Activated CD8-positive, alpha-beta T cell treated with anti-CD3 and anti-CD28 coated beads for 36 hours (primary cell): ENCODE data around the gene DAPK3. TPM values are rescaled to one million over a fixed set of nuclear protein-coding genes. Genes with fewer than 3 reads are reported as not detected.
A peak's percentile ranks its signal among the peaks of the same experiment; 100 is the strongest.

ENCODE experiments used
- ATAC-seq: fragments of 200-7000 bp; cut with Tn5 transposase; one replicate; pipeline ENCODE4 v1.10.0; 2021; ENCODE audit warnings: mild to moderate bottlenecking, moderate library complexity
- CTCF ChIA-PET: fragments of 350-600 bp; sonication (Branson Sonifier 250); formaldehyde crosslinking; loops from one replicate; lab custom pipeline; 2021; ENCODE audit warnings: antibody characterized with exemption; lab: Charles Lee
- POLR2A ChIA-PET: fragments of 350-600 bp; sonication (Branson Sonifier 250); formaldehyde crosslinking; loops from one replicate; lab custom pipeline; 2021; ENCODE audit warnings: antibody characterized with exemption; lab: Charles Lee
- DNase-seq: peaks from one replicate; pipeline ENCODE4 v3.0.0-alpha.2; 2020
- H3K27ac Mint-ChIP-seq: one replicate; pipeline ENCODE4 v1.8.0; 2021; ENCODE audit warnings: mild to moderate bottlenecking, mixed read lengths
- H3K27me3 Mint-ChIP-seq: one replicate; pipeline ENCODE4 v1.8.0; 2021; ENCODE audit warnings: mixed read lengths
- H3K36me3 Mint-ChIP-seq: one replicate; pipeline ENCODE4 v1.8.0; 2021; ENCODE audit warnings: low read depth, mixed read lengths
- H3K4me1 Mint-ChIP-seq: one replicate; pipeline ENCODE4 v1.8.0; 2021; ENCODE audit warnings: low read depth, mixed read lengths
- H3K4me3 Mint-ChIP-seq: one replicate; pipeline ENCODE4 v1.8.0; 2021; ENCODE audit warnings: mild to moderate bottlenecking, moderate library complexity, mixed read lengths
- H3K9me3 Mint-ChIP-seq: one replicate; pipeline ENCODE4 v1.8.0; 2021; ENCODE audit warnings: mixed read lengths
- CTCF ChIP-seq: fragments of 200-600 bp; IDR thresholded peaks from one replicate; pipeline ENCODE4 v1.8.0; 2022; ENCODE audit warnings: antibody characterized with exemption, mild to moderate bottlenecking
- intact Hi-C: fragments of 100-400 bp; cut with micrococcal nuclease; formaldehyde crosslinking; loops from one replicate; pipeline ENCODE4 v1.10.0; 2022
- total RNA-seq, 2 experiments: library from RNA; stranded (reverse); gene quantifications; one replicate each; pipeline ENCODE4 v1.2.3, GENCODE V29; 2021

DAPK3 gene
- total RNA-seq, 2 experiments from 2014 or later = 27.2 to 27.5 TPM

- ATAC-seq (peak; percentile 34), DNase-seq (peak; percentile 20)
- ChIA-PET CTCF (interaction anchor here (2.2 kb wide), 1 partner anchor 207 kb away, joined by 6 read pairs; no protein-coding TSS in a partner anchor), POLR2A (no interaction called here)
- no peaks in the 10 kb centered on the region for H3K36me3 Mint-ChIP-seq
- no peaks in the 10 kb centered on the region for H3K9me3 Mint-ChIP-seq
- no peak within 1 kb of the TSS for H3K4me3 Mint-ChIP-seq
- H3K27me3 Mint-ChIP-seq = peaks cover 12% of the 10 kb centered on the region
- TF ChIP-seq CTCF = no peak
- H3K27ac Mint-ChIP-seq = no peak within 1 kb of the TSS
- H3K4me1 Mint-ChIP-seq = no peaks in the 10 kb centered on the region
- intact Hi-C loops = no loop called here
Observed at GRCh38 chr19:3932931-3933810, 37.7 kb downstream of the DAPK3 start, which contains the start of gene NMRK2. Gene NMRK2 (plus strand): TSS chr19:3933069. CDS start chr19:3933672, 603 bp downstream.

- Mint-ChIP-seq H3K4me1 (no peaks in the 10 kb centered on the region), H3K36me3 (no peaks in the 10 kb centered on the region), H3K9me3 (no peaks in the 10 kb centered on the region), H3K4me3 (no peak overlapping the region), H3K27ac (no peak overlapping the region), H3K27me3 (peaks cover 12% of the 10 kb centered on the region)
- ATAC-seq (no peak), DNase-seq (no peak)
- CTCF ChIA-PET = no interaction called here
- intact Hi-C loops = no loop called here
- POLR2A ChIA-PET = no interaction called here
- no peak for TF ChIP-seq CTCF
Observed at GRCh38 chr19:3931041-3931440, 39.9 kb downstream of the DAPK3 start.

DNA sequence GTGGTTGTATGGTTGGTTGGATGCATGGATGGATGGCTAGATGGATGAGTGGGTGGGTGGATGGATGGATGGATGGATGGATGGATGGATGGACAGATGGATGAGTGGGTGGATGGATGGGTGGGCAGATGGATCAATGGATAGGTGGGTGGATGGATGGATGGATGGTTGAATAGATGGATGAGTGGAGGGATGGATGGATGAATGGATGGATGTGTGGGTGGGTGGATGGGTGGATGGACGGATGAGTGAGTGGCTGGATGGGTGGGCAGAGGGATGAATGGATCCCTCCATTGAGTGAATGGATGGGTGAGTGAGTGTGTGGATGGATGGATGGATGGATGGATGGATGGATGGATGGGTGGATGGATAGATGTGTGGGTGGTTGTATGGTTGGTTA lies 47.0 kb downstream of the DAPK3 start:
- Mint-ChIP-seq H3K4me1 (no peaks in the 10 kb centered on the region), H3K27me3 (peaks cover 1% of the 10 kb centered on the region), H3K36me3 (no peaks in the 10 kb centered on the region), H3K9me3 (peaks cover 7% of the 10 kb centered on the region), H3K4me3 (no peak overlapping the region), H3K27ac (no peak overlapping the region)
- ChIA-PET CTCF (no interaction called here), POLR2A (no interaction called here)
- no peak for TF ChIP-seq CTCF
- no peak for DNase-seq
- intact Hi-C loops = no loop called here
- no peak for ATAC-seq

DNA sequence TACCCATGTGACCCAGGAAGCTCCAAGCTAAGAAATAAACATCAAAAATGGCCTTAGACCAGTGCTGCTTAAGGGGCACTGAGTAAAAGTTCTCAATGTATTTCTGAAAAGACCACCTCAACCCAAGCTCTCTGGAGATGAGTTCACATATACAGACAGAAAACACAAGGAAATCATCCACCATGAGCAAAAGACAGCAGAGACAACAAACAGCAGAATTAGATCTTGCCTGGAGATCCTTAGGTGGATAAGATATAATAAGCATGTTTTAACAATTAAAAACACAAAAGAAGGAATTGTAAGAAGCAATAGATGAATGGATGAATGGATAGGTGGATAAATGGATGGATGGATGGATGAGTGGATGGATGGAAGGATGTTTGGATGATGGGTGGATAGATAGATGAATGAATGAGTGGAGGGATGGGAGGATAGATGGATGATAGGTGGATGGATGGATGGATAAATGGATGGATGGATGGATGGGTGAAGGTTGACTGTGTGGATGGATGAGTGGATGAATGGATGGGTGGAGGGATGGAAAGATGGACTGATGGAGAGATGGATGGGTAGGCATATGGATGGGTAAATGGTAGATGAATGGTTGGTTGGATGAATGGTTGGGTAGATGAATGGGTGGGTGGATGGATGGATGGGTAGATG lies 47.7 kb downstream of the DAPK3 start:
- Mint-ChIP-seq H3K27ac (no peak overlapping the region), H3K27me3 (peaks cover 1% of the 10 kb centered on the region), H3K4me3 (no peak overlapping the region), H3K9me3 (peaks cover 7% of the 10 kb centered on the region), H3K36me3 (no peaks in the 10 kb centered on the region), H3K4me1 (no peaks in the 10 kb centered on the region)
- intact Hi-C loops = no loop called here
- POLR2A ChIA-PET = no interaction called here
- no peak for TF ChIP-seq CTCF
- CTCF ChIA-PET = no interaction called here
- no peak for ATAC-seq
- DNase-seq = no peak

DNA sequence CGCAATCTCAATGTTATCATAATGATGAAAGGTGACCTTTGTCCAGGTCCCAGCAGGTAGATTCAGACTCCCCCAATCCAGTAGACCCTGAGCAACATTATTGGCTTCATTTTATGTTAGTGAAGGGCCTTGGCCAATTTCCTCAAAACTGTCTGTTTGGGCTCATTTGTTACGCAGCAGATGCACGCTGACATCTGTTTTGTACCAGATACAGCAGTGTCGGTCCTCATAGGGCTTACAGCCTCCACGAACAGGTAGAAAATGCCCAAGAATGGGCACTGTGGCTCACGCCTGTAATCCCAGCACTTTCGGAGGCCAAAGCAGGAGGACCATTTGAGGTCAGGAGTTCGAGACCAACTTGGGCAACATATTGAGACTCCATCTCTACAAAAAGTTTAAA lies 51.1 kb downstream of the DAPK3 start:
- H3K36me3 Mint-ChIP-seq = no peaks in the 10 kb centered on the region
- intact Hi-C loops = no loop called here
- no peak overlapping the region for H3K4me3 Mint-ChIP-seq
- no peaks in the 10 kb centered on the region for H3K4me1 Mint-ChIP-seq
- peaks cover 7% of the 10 kb centered on the region for H3K9me3 Mint-ChIP-seq
- TF ChIP-seq CTCF = no peak
- ATAC-seq (no peak), DNase-seq (no peak)
- ChIA-PET POLR2A (no interaction called here), CTCF (no interaction called here)
- H3K27me3 Mint-ChIP-seq = peaks cover 1% of the 10 kb centered on the region
- no peak overlapping the region for H3K27ac Mint-ChIP-seq
